GM12878 (cell line): ENCODE results near the gene NHS. TPM values are rescaled to one million over a fixed set of nuclear protein-coding genes. Genes with fewer than 3 reads are reported as not detected.

ENCODE experiments used
- ATAC-seq: fragments of 200-7000 bp; cut with Tn5 transposase; 3 replicates; pipeline ENCODE4 v1.9.1; 2020; ENCODE audit warnings: mild to moderate bottlenecking, moderate library complexity
- BruUV-seq: library from RNA; stranded (reverse); fragments of 400-500 nt; replicated peaks from 2 replicates; lab custom pipeline; 2021; lab: Mats Ljungman, UMichigan
- CTCF ChIA-PET: fragments of 300-600 bp; sonication (Branson Sonifier 250); formaldehyde crosslinking; extraction: SDS; loops from one replicate; lab custom pipeline; 2021; ENCODE audit warnings: inconsistent platforms; lab: Yijun Ruan, JAX
- POLR2A ChIA-PET: fragments of 350-600 bp; formaldehyde crosslinking; extraction: SDS; loops from one replicate; lab custom pipeline; 2021; ENCODE audit warnings: inconsistent platforms; lab: Charles Lee
- RAD21 ChIA-PET: fragments of 300-600 bp; sonication (Branson Sonifier 250); formaldehyde crosslinking; loops from one replicate; lab custom pipeline; 2023; ENCODE audit warnings: antibody characterized with exemption; ENCODE audit not compliant: unreplicated experiment; lab: Charles Lee
- SMC1A ChIA-PET: fragments of 300-600 bp; sonication (Branson Sonifier 250); formaldehyde crosslinking; loops from one replicate; lab custom pipeline; 2023; ENCODE audit not compliant: unreplicated experiment, uncharacterized antibody; lab: Charles Lee
- DNase-seq: peaks from one replicate; pipeline ENCODE4 v3.0.0-alpha.2; 2011; ENCODE audit warnings: low read depth, low spot score
- FAIRE-seq: peaks from 3 replicates; lab custom pipeline; 2011; peaks lifted over from hg19 to GRCh38; lab: Jason Lieb, UNC
- H2AFZ ChIP-seq: 2 replicates; pipeline ENCODE4 v1.6.0; 2011; ENCODE audit warnings: low read depth, low read length, control low read depth; ENCODE audit not compliant: control insufficient read depth
- H3K27ac ChIP-seq: 2 replicates; pipeline ENCODE4 v1.5.1; 2011; ENCODE audit warnings: control low read depth; ENCODE audit not compliant: control insufficient read depth, insufficient read depth
- H3K27me3 ChIP-seq, 2 experiments: replicated peaks in 1 of 2; 2 replicates each; pipeline versions ENCODE4 v1.6.0 to v1.6.1; 2011; ENCODE audit warnings: low read length in 1 of 2; ENCODE audit not compliant: control insufficient read depth in 2 of 2, insufficient read depth in 2 of 2
- H3K36me3 ChIP-seq, 2 experiments: 2 replicates each; pipeline ENCODE4 v1.5.1; 2011; ENCODE audit warnings: low read length in 1 of 2; ENCODE audit not compliant: control insufficient read depth in 2 of 2, insufficient read depth in 2 of 2
- H3K4me1 ChIP-seq: 2 replicates; pipeline ENCODE4 v1.6.1; 2011; ENCODE audit warnings: mild to moderate bottlenecking, low read length, moderate library complexity, mixed read lengths; ENCODE audit not compliant: control insufficient read depth, insufficient read depth
- H3K4me2 ChIP-seq: 2 replicates; pipeline ENCODE4 v1.6.0; 2011; ENCODE audit warnings: control low read depth; ENCODE audit not compliant: control insufficient read depth, insufficient read depth
- H3K4me3 ChIP-seq: fragments of 200-600 bp; sonication (generic); 2 replicates; pipeline ENCODE4 v1.5.1; 2016
- H3K79me2 ChIP-seq: 2 replicates; pipeline ENCODE4 v1.6.0; 2011; ENCODE audit warnings: low read length; ENCODE audit not compliant: control insufficient read depth, insufficient read depth
- H3K9ac ChIP-seq: 2 replicates; pipeline ENCODE4 v1.8.0; 2011; ENCODE audit warnings: low read length, control low read depth, mixed read lengths; ENCODE audit not compliant: control insufficient read depth, insufficient read depth
- H3K9me3 ChIP-seq: replicated peaks from 3 replicates; pipeline ENCODE4 v1.5.1; 2011; ENCODE audit warnings: mild to moderate bottlenecking, low read length; ENCODE audit not compliant: control insufficient read depth, insufficient read depth
- H4K20me1 ChIP-seq: 2 replicates; pipeline ENCODE4 v1.6.0; 2011; ENCODE audit not compliant: control insufficient read depth, insufficient read depth
- BRCA1 ChIP-seq: IDR thresholded peaks from 2 replicates; pipeline ENCODE4 v1.6.1; 2011; ENCODE audit warnings: low read depth, low read length, improper control_type of control experiment
- FOXK2 ChIP-seq: fragments of 450-650 bp; IDR thresholded peaks from 2 replicates; pipeline ENCODE4 v1.6.1; 2017; ENCODE audit warnings: mild to moderate bottlenecking, moderate library complexity
- IKZF2 ChIP-seq, 2 experiments: fragments of 450-650 bp; IDR thresholded peaks; 2 replicates each; pipeline ENCODE4 v1.6.1; 2017; ENCODE audit warnings: mild to moderate bottlenecking in 2 of 2, moderate library complexity in 2 of 2
- MAX ChIP-seq: IDR thresholded peaks from 2 replicates; pipeline ENCODE4 v1.6.1; 2012; ENCODE audit warnings: low read depth, low read length, improper control_type of control experiment
- MTA2 ChIP-seq: fragments of 450-650 bp; IDR thresholded peaks from 2 replicates; pipeline ENCODE4 v1.6.1; 2016; ENCODE audit warnings: low read depth, mild to moderate bottlenecking, moderate library complexity
- NFYA ChIP-seq: IDR thresholded peaks from 2 replicates; pipeline ENCODE4 v1.6.1; 2011; ENCODE audit warnings: low read depth, mild to moderate bottlenecking, low read length, improper control_type of control experiment, borderline replicate concordance
- NFYB ChIP-seq: IDR thresholded peaks from 2 replicates; pipeline ENCODE4 v1.6.1; 2011; ENCODE audit warnings: low read depth, mild to moderate bottlenecking, low read length, improper control_type of control experiment, moderate library complexity; ENCODE audit not compliant: insufficient read depth
- NR2C1 ChIP-seq: fragments of 450-650 bp; IDR thresholded peaks from 2 replicates; pipeline ENCODE4 v1.6.1; 2017; ENCODE audit warnings: antibody characterized with exemption, mild to moderate bottlenecking, moderate library complexity
- NR2C2 ChIP-seq: IDR thresholded peaks from 2 replicates; pipeline ENCODE4 v1.6.1; 2011; ENCODE audit warnings: borderline replicate concordance, low read depth; ENCODE audit not compliant: control insufficient read depth, insufficient read length
- PKNOX1 ChIP-seq: fragments of 450-650 bp; IDR thresholded peaks from 2 replicates; pipeline ENCODE4 v1.6.1; 2016; ENCODE audit warnings: mild to moderate bottlenecking
- POLR2AphosphoS2 ChIP-seq: IDR thresholded peaks from 2 replicates; pipeline ENCODE4 v1.6.1; 2011; ENCODE audit warnings: low read depth, mild to moderate bottlenecking, low read length, improper control_type of control experiment, moderate library complexity
- RAD51 ChIP-seq: fragments of 450-650 bp; IDR thresholded peaks from 2 replicates; pipeline ENCODE4 v1.6.1; 2016; ENCODE audit warnings: moderate library complexity, mild to moderate bottlenecking, inconsistent platforms
- RFX5 ChIP-seq: IDR thresholded peaks from 2 replicates; pipeline ENCODE4 v1.6.1; 2011; ENCODE audit warnings: low read depth, low read length, improper control_type of control experiment
- RUNX3 ChIP-seq: IDR thresholded peaks from 2 replicates; pipeline ENCODE4 v1.6.1; 2012; ENCODE audit warnings: low read length, inconsistent platforms
- SREBF2 ChIP-seq: IDR thresholded peaks from 2 replicates; pipeline ENCODE4 v1.6.1; 2012; ENCODE audit warnings: mild to moderate bottlenecking, low read length
- WRNIP1 ChIP-seq: IDR thresholded peaks from 2 replicates; pipeline ENCODE4 v1.6.1; 2011; ENCODE audit warnings: low read depth, low read length, improper control_type of control experiment, borderline replicate concordance
- ZSCAN29 ChIP-seq: fragments of 450-650 bp; IDR thresholded peaks from 2 replicates; pipeline ENCODE4 v1.6.1; 2017; ENCODE audit warnings: mild to moderate bottlenecking, moderate library complexity
- WGBS: methylation state at CpG from one replicate; pipeline ENCODE4 v1.1.6; 2016; ENCODE audit warnings: low lambda C conversion rate; ENCODE audit not compliant: insufficient replicate concordance, insufficient coverage; ENCODE audit errors: missing lambda C conversion rate; 5-methylcytosine and 5-hydroxymethylcytosine counted together
- in situ Hi-C: fragments of 300-500 bp; cut with MboI; formaldehyde crosslinking; loops from 9 replicates; pipeline ENCODE4 v1.14.3; 2018; ENCODE audit warnings: mixed read lengths
- intact Hi-C: fragments of 100-400 bp; cut with micrococcal nuclease; formaldehyde crosslinking; loops from one replicate; pipeline ENCODE4 v1.14.2; 2022; ENCODE audit not compliant: unreplicated experiment
- polyA plus RNA-seq, 11 experiments: library from polyadenylated mRNA; depleted of rRNA in 4 of 11; unstranded in 6 of 11; stranded (reverse) in 5 of 11; fragments of >200 nt; fragmentation: Nextera tagmentation in 4 of 11; fragmentation: Illumina TruSeq in 1 of 11; extraction: Ambion mirVana in 4 of 11; extraction: Trizol in 1 of 11; gene quantifications; 1 replicate in 1 of 11; 2 replicates in 10 of 11; pipeline versions ENCODE4 v1.2.1 to v1.2.3, GENCODE V29; 2011 to 2016; ENCODE audit warnings: inconsistent platforms in 2 of 11, missing spikeins in 2 of 11, low read depth in 1 of 11
- total RNA-seq, 4 experiments: library from RNA; depleted of rRNA in 3 of 4; stranded (reverse); fragments of >200 nt in 3 of 4; fragmentation: Illumina TruSeq in 1 of 4; extraction: Trizol in 1 of 4; gene quantifications; 2 replicates each; pipeline versions ENCODE4 v1.2.1 to v1.2.3, GENCODE V29; 2013 to 2021
- TF ChIP-seq, protein P1 (sequence below): fragments of 450-650 bp; IDR thresholded peaks from 2 replicates; pipeline ENCODE4 v1.6.1; 2017; ENCODE audit warnings: mild to moderate bottlenecking, moderate library complexity
- TF ChIP-seq, protein P2 (sequence below): fragments of 450-650 bp; IDR thresholded peaks from 2 replicates; pipeline ENCODE4 v1.6.1; 2014; ENCODE audit warnings: mild to moderate bottlenecking

The NHS gene
- total and polyA plus RNA-seq, 10 of the 15 experiments (the other 5 are each of a cell fraction or from before 2014, with no cell fraction given): under 0.01 to 0.07 (median 0.03) TPM; not detected in 7

- TF ChIP-seq PKNOX1 (no peak), ZSCAN29 (no peak), FOXK2 (no peak), MTA2 (no peak), NR2C2 (no peak), BRCA1 (no peak)
- TF ChIP-seq, protein P1, sequence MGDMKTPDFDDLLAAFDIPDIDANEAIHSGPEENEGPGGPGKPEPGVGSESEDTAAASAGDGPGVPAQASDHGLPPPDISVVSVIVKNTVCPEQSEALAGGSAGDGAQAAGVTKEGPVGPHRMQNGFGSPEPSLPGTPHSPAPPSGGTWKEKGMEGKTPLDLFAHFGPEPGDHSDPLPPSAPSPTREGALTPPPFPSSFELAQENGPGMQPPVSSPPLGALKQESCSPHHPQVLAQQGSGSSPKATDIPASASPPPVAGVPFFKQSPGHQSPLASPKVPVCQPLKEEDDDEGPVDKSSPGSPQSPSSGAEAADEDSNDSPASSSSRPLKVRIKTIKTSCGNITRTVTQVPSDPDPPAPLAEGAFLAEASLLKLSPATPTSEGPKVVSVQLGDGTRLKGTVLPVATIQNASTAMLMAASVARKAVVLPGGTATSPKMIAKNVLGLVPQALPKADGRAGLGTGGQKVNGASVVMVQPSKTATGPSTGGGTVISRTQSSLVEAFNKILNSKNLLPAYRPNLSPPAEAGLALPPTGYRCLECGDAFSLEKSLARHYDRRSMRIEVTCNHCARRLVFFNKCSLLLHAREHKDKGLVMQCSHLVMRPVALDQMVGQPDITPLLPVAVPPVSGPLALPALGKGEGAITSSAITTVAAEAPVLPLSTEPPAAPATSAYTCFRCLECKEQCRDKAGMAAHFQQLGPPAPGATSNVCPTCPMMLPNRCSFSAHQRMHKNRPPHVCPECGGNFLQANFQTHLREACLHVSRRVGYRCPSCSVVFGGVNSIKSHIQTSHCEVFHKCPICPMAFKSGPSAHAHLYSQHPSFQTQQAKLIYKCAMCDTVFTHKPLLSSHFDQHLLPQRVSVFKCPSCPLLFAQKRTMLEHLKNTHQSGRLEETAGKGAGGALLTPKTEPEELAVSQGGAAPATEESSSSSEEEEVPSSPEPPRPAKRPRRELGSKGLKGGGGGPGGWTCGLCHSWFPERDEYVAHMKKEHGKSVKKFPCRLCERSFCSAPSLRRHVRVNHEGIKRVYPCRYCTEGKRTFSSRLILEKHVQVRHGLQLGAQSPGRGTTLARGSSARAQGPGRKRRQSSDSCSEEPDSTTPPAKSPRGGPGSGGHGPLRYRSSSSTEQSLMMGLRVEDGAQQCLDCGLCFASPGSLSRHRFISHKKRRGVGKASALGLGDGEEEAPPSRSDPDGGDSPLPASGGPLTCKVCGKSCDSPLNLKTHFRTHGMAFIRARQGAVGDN: no peak
- TF ChIP-seq, all 136 proteins: peak for 0
Observed at GRCh38 chrX:17697191-17697590, 322.2 kb downstream of the NHS start (continued).

DNA sequence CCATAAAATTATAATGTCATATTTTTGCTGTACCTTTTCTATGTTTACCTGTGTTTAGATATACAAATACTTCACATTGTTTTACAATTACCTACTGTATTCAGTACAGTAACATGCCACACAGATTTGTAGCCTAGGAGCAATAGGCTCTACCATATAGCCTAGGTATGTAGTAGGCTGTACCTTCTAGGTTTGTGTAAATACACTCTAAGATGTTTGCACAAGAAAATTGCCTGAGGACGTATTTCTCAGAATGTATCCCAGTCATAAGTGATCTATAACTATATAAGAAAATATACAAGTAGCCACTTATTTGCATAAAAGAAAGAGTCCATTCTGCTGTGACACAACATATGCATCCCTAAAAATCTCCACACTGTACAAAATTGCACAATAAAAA, 326.0 kb downstream of the NHS start:
- Histone ChIP-seq H2AFZ (no peak overlapping the region), H3K27me3 (no peaks in the 10 kb centered on the region), H4K20me1 (no peaks in the 10 kb centered on the region), H3K9ac (no peak overlapping the region), H3K79me2 (no peaks in the 10 kb centered on the region), H3K36me3 (no peaks in the 10 kb centered on the region), H3K4me3 (no peak overlapping the region), H3K9me3 (no peaks in the 10 kb centered on the region), H3K4me2 (no peak overlapping the region), H3K4me1 (no peaks in the 10 kb centered on the region), H3K27ac (no peak overlapping the region)
- FAIRE-seq (no peak), DNase-seq (no peak), ATAC-seq (no peak)
- SMC1A ChIA-PET: no interaction called here
- in situ Hi-C loops (no loop called here), intact Hi-C loops (no loop called here)
- CTCF ChIA-PET: no interaction called here
- RAD21 ChIA-PET: no interaction called here
- no TSS peak for BruUV-seq
- WGBS: 0% methylated on average over 1 of the region's 1 CpG
- POLR2A ChIA-PET: no interaction called here
- no peak for TF ChIP-seq RAD51
- no peak for TF ChIP-seq RUNX3
- TF ChIP-seq, protein P2, sequence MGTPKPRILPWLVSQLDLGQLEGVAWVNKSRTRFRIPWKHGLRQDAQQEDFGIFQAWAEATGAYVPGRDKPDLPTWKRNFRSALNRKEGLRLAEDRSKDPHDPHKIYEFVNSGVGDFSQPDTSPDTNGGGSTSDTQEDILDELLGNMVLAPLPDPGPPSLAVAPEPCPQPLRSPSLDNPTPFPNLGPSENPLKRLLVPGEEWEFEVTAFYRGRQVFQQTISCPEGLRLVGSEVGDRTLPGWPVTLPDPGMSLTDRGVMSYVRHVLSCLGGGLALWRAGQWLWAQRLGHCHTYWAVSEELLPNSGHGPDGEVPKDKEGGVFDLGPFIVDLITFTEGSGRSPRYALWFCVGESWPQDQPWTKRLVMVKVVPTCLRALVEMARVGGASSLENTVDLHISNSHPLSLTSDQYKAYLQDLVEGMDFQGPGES: no peak
- TF ChIP-seq NFYA: no peak
- TF ChIP-seq IKZF2 (IDR thresholded peaks at IDR 0.05): no peak
- no peak for TF ChIP-seq ZSCAN29
- no peak for TF ChIP-seq RFX5
- no peak for TF ChIP-seq NFYB
- no peak for TF ChIP-seq WRNIP1
- TF ChIP-seq NR2C1: no peak
- TF ChIP-seq BRCA1: no peak
- no peak for TF ChIP-seq POLR2AphosphoS2
- no peak for TF ChIP-seq SREBF2
- no peak for TF ChIP-seq MAX
